H9 (cell line): ENCODE measurements around the gene TMEM271. TPM values are rescaled to one million over a fixed set of nuclear protein-coding genes. Genes with fewer than 3 reads are reported as not detected.

Source experiments
- DNase-seq: peaks from one replicate; pipeline ENCODE4 v3.0.0-alpha.2; 2017
- H2AFZ ChIP-seq: one replicate; pipeline ENCODE4 v1.6.1; 2013; ENCODE audit warnings: mild to moderate bottlenecking, low read length, control low read depth, moderate library complexity
- H2AK5ac ChIP-seq: 2 replicates; pipeline ENCODE4 v1.6.1; 2013; ENCODE audit warnings: low read length, control low read depth, mixed read lengths; ENCODE audit not compliant: insufficient read length
- H2BK120ac ChIP-seq: one replicate; pipeline ENCODE4 v1.6.1; 2013; ENCODE audit warnings: low read depth, mild to moderate bottlenecking, low read length, control low read depth, inconsistent platforms; ENCODE audit not compliant: poor library complexity, severe bottlenecking
- H2BK12ac ChIP-seq: 2 replicates; pipeline ENCODE4 v1.6.1; 2013; ENCODE audit warnings: low read length, control low read depth, mixed read lengths, low read depth; ENCODE audit not compliant: insufficient read length
- H2BK15ac ChIP-seq: 2 replicates; pipeline ENCODE4 v1.6.1; 2013; ENCODE audit warnings: low read depth, low read length, control low read depth
- H2BK20ac ChIP-seq: one replicate; pipeline ENCODE4 v1.6.1; 2013; ENCODE audit warnings: low read depth, mild to moderate bottlenecking, low read length, control low read depth, inconsistent platforms; ENCODE audit not compliant: poor library complexity, severe bottlenecking
- H2BK5ac ChIP-seq: 2 replicates; pipeline ENCODE4 v1.6.1; 2013; ENCODE audit warnings: low read length, control low read depth, mixed read lengths; ENCODE audit not compliant: insufficient read length
- H3K14ac ChIP-seq: 2 replicates; pipeline ENCODE4 v1.6.1; 2013; ENCODE audit warnings: low read length, control low read depth; ENCODE audit not compliant: insufficient read depth
- H3K18ac ChIP-seq: 2 replicates; pipeline ENCODE4 v1.6.1; 2013; ENCODE audit warnings: low read depth, mild to moderate bottlenecking, mixed read lengths, low read length, control low read depth; ENCODE audit not compliant: insufficient read length
- H3K23ac ChIP-seq: 2 replicates; pipeline ENCODE4 v1.6.1; 2013; ENCODE audit warnings: low read length, control low read depth, mixed read lengths, low read depth; ENCODE audit not compliant: insufficient read length
- H3K23me2 ChIP-seq: 2 replicates; pipeline ENCODE4 v1.6.1; 2013; ENCODE audit warnings: low read depth, mild to moderate bottlenecking, mixed read lengths, low read length, control low read depth; ENCODE audit not compliant: insufficient read length, poor library complexity, severe bottlenecking
- H3K27ac ChIP-seq: 2 replicates; pipeline ENCODE4 v1.5.1; 2013; ENCODE audit warnings: low read length, control low read depth, mixed read lengths, low read depth; ENCODE audit not compliant: insufficient read length
- H3K27me3 ChIP-seq: 2 replicates; pipeline ENCODE4 v1.6.1; 2013; ENCODE audit warnings: low read length, control low read depth, inconsistent platforms; ENCODE audit not compliant: insufficient read depth
- H3K4ac ChIP-seq: 2 replicates; pipeline ENCODE4 v1.6.1; 2013; ENCODE audit warnings: low read depth, mild to moderate bottlenecking, control low read depth, inconsistent platforms, low read length, moderate library complexity
- H3K4me1 ChIP-seq: 2 replicates; pipeline ENCODE4 v1.6.1; 2013; ENCODE audit warnings: low read length, control low read depth, inconsistent platforms; ENCODE audit not compliant: insufficient read depth
- H3K4me2 ChIP-seq: 2 replicates; pipeline ENCODE4 v1.6.1; 2013; ENCODE audit warnings: low read length, control low read depth, mixed read lengths; ENCODE audit not compliant: insufficient read length, insufficient read depth
- H3K56ac ChIP-seq: 2 replicates; pipeline ENCODE4 v1.6.1; 2013; ENCODE audit warnings: low read depth, mild to moderate bottlenecking, mixed read lengths, low read length, control low read depth; ENCODE audit not compliant: insufficient read length
- H3K79me1 ChIP-seq: 2 replicates; pipeline ENCODE4 v1.6.1; 2013; ENCODE audit warnings: low read depth, mild to moderate bottlenecking, moderate library complexity, low read length, control low read depth, inconsistent platforms; ENCODE audit not compliant: insufficient read depth, poor library complexity, severe bottlenecking
- H3K79me2 ChIP-seq: 2 replicates; pipeline ENCODE4 v1.6.1; 2013; ENCODE audit warnings: low read length, control low read depth, inconsistent platforms; ENCODE audit not compliant: insufficient read depth
- H3K9ac ChIP-seq: 2 replicates; pipeline ENCODE4 v1.6.1; 2013; ENCODE audit warnings: low read length, control low read depth, mixed read lengths; ENCODE audit not compliant: insufficient read length; ENCODE audit errors: extremely low read depth
- H3K9me3 ChIP-seq: one replicate; pipeline ENCODE4 v1.6.1; 2013; ENCODE audit warnings: low read depth, low read length, inconsistent platforms; ENCODE audit not compliant: control insufficient read depth
- H3T11ph ChIP-seq: one replicate; pipeline ENCODE4 v1.6.1; 2013; ENCODE audit warnings: mild to moderate bottlenecking, low read length, control low read depth, inconsistent platforms
- H4K20me1 ChIP-seq: one replicate; pipeline ENCODE4 v1.6.1; 2013; ENCODE audit not compliant: control insufficient read depth, insufficient read length, insufficient read depth
- H4K5ac ChIP-seq: 2 replicates; pipeline ENCODE4 v1.6.1; 2013; ENCODE audit warnings: low read depth, mild to moderate bottlenecking, mixed read lengths, low read length, control low read depth; ENCODE audit not compliant: insufficient read length
- H4K8ac ChIP-seq: replicated peaks from 2 replicates; pipeline ENCODE4 v1.6.1; 2013; ENCODE audit warnings: low read length, control low read depth, mixed read lengths, low read depth; ENCODE audit not compliant: insufficient read length
- H4K91ac ChIP-seq: 2 replicates; pipeline ENCODE4 v1.6.1; 2013; ENCODE audit warnings: low read depth, mild to moderate bottlenecking, moderate library complexity, mixed read lengths, low read length, control low read depth; ENCODE audit not compliant: insufficient read length
- H3K27ac Mint-ChIP-seq, 3 experiments: 2 replicates in 2 of 3; 3 replicates in 1 of 3; pipeline ENCODE4 v1.8.0; 2020 to 2021; ENCODE audit warnings: mixed read lengths in 3 of 3, mild to moderate bottlenecking in 1 of 3, moderate library complexity in 1 of 3
- H3K27me3 Mint-ChIP-seq: 2 replicates; pipeline ENCODE4 v1.8.0; 2021; ENCODE audit warnings: low read depth, mild to moderate bottlenecking, moderate library complexity, mixed read lengths
- H3K36me3 Mint-ChIP-seq, 3 experiments: 2 replicates in 2 of 3; 3 replicates in 1 of 3; pipeline ENCODE4 v1.8.0; 2020 to 2021; ENCODE audit warnings: low read depth in 3 of 3, mixed read lengths in 3 of 3; ENCODE audit not compliant: insufficient read depth in 1 of 3
- H3K4me1 Mint-ChIP-seq, 2 experiments: 2 replicates each; pipeline ENCODE4 v1.8.0; 2020; ENCODE audit warnings: mixed read lengths in 2 of 2
- H3K4me3 Mint-ChIP-seq, 2 experiments: 2 replicates in 1 of 2; 3 replicates in 1 of 2; pipeline ENCODE4 v1.8.0; 2020 to 2021; ENCODE audit warnings: mild to moderate bottlenecking in 2 of 2, mixed read lengths in 2 of 2, moderate library complexity in 1 of 2
- H3K9me3 Mint-ChIP-seq, 2 experiments: 2 replicates in 1 of 2; 3 replicates in 1 of 2; pipeline ENCODE4 v1.8.0; 2020; ENCODE audit warnings: mild to moderate bottlenecking in 2 of 2, mixed read lengths in 2 of 2, moderate library complexity in 1 of 2
- WGBS: extraction: QIAGEN DNeasy Blood & Tissue Kit; methylation state at CpG from one replicate; pipeline ENCODE4 v1.1.7; 2013; ENCODE audit warnings: missing lambda C conversion rate, low lambda C conversion rate, mixed read lengths; ENCODE audit not compliant: insufficient read length; ENCODE audit errors: extremely low coverage; 5-methylcytosine and 5-hydroxymethylcytosine counted together
- total RNA-seq: library from RNA; stranded (reverse); gene quantifications from 2 replicates; pipeline ENCODE4 v1.2.1, GENCODE V29; 2021
- TF ChIP-seq, protein P1 (sequence below): fragments of 200-600 bp; sonication (generic); conservative IDR thresholded peaks from 3 replicates; pipeline ENCODE4 v1.8.0; 2021; ENCODE audit warnings: antibody characterized with exemption, mild to moderate bottlenecking

The TMEM271 gene
- total RNA-seq, 1 experiment from 2014 or later: 0.09 TPM

DNA sequence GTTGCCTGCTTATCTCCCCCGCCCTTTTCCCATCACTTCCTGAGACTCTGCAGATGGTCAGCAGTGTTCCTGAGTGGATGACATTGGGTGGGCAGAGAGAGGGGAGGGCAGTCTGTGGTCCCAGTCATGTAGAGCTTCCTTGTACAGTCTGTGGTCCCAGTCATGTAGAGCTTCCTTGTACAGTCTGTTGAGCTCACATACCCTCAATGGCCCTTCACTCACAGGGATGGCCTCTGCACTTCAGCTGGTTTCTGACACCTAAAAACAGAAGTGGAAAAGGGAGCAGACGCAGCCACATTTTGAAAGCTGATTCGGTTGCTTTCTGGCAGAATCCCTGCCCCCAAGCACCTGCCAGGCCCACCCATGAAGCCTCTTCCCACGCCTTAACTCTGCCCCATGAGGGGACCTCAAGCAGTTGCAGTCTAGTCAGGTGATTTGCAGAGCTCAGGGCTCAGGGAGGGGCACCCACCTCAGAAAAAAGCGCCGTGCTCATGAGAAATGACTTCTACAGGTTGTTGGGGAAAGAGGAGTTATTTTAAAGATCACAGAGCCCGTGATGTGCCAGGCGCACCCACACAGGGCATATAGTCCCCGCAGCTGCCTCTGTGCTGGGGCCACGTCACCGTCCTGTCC, 3.6 kb upstream of the TMEM271 start:
- TF ChIP-seq, protein P1, sequence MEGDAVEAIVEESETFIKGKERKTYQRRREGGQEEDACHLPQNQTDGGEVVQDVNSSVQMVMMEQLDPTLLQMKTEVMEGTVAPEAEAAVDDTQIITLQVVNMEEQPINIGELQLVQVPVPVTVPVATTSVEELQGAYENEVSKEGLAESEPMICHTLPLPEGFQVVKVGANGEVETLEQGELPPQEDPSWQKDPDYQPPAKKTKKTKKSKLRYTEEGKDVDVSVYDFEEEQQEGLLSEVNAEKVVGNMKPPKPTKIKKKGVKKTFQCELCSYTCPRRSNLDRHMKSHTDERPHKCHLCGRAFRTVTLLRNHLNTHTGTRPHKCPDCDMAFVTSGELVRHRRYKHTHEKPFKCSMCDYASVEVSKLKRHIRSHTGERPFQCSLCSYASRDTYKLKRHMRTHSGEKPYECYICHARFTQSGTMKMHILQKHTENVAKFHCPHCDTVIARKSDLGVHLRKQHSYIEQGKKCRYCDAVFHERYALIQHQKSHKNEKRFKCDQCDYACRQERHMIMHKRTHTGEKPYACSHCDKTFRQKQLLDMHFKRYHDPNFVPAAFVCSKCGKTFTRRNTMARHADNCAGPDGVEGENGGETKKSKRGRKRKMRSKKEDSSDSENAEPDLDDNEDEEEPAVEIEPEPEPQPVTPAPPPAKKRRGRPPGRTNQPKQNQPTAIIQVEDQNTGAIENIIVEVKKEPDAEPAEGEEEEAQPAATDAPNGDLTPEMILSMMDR: no peak
- Mint-ChIP-seq H3K4me3 (no peak overlapping the region), H3K27ac (no peak overlapping the region), H3K36me3 (peaks cover 0 to 3% (median 0%) of the 10 kb centered on the region in 3 experiments; a peak in 2 of 7 replicates), H3K4me1 (peaks cover 11 to 22% of the 10 kb centered on the region in 2 experiments), H3K27me3 (peaks cover 74% of the 10 kb centered on the region), H3K9me3 (peaks cover 14% of the 10 kb centered on the region in 2 experiments)
- H2AFZ ChIP-seq: no peak overlapping the region
- H4K5ac ChIP-seq: no peak overlapping the region
- H3K23me2 ChIP-seq: peaks cover 22% of the 10 kb centered on the region
- no peak overlapping the region for H3K27ac ChIP-seq
- no peak overlapping the region for H3K4me2 ChIP-seq
- no peaks in the 10 kb centered on the region for H3K9me3 ChIP-seq
- no peak overlapping the region for H3K18ac ChIP-seq
- H3K9ac ChIP-seq: no peak overlapping the region
- H3K79me1 ChIP-seq: no peaks in the 10 kb centered on the region
- H3K56ac ChIP-seq: no peak overlapping the region
- H4K20me1 ChIP-seq: no peaks in the 10 kb centered on the region
- no peak overlapping the region for H2BK12ac ChIP-seq
- no peak overlapping the region for H4K91ac ChIP-seq
- 0 out of 2 replicates have a peak, but pooled peaks cover 5% of the 10 kb centered on the region for H3K4me1 ChIP-seq
- no peak overlapping the region for H3K14ac ChIP-seq
- no peak overlapping the region for H2BK20ac ChIP-seq
- no peak overlapping the region for H2AK5ac ChIP-seq
- WGBS: no CpG with 5 or more reads among the region's 11 CpGs
- H3K27me3 ChIP-seq: peaks cover 22% of the 10 kb centered on the region
- H3K79me2 ChIP-seq: no peaks in the 10 kb centered on the region
- no peak overlapping the region for H3K4ac ChIP-seq
- DNase-seq: no peak
- no peak overlapping the region for H2BK5ac ChIP-seq
- no peak overlapping the region for H2BK120ac ChIP-seq
- H2BK15ac ChIP-seq: no peak overlapping the region
- H4K8ac ChIP-seq: no peak overlapping the region
- no peak overlapping the region for H3K23ac ChIP-seq
- H3T11ph ChIP-seq: no peak overlapping the region
